T-helper 1 cell treated with Interleukin-12 subunit alpha and Interleukin-12 subunit beta and Interleukin-4 antibody, amounts not matched to agents 30 μg/mL and 1 μg/mL, for 36 hours (primary cell): Measurements from ENCODE around the gene MID1.

ENCODE experiments used
- H3K27ac Mint-ChIP-seq: one replicate; pipeline ENCODE4 v1.8.0; 2021; ENCODE audit warnings: mild to moderate bottlenecking, mixed read lengths
- H3K27me3 Mint-ChIP-seq: one replicate; pipeline ENCODE4 v1.8.0; 2021; ENCODE audit warnings: low read depth, mixed read lengths
- H3K36me3 Mint-ChIP-seq: one replicate; pipeline ENCODE4 v1.8.0; 2021; ENCODE audit warnings: low read depth, mixed read lengths
- H3K4me1 Mint-ChIP-seq: one replicate; pipeline ENCODE4 v1.8.0; 2021; ENCODE audit warnings: low read depth, mixed read lengths
- H3K4me3 Mint-ChIP-seq: one replicate; pipeline ENCODE4 v1.8.0; 2021; ENCODE audit warnings: mild to moderate bottlenecking, moderate library complexity, mixed read lengths
- H3K9me3 Mint-ChIP-seq: one replicate; pipeline ENCODE4 v1.8.0; 2021; ENCODE audit warnings: mixed read lengths

Gene MID1

DNA sequence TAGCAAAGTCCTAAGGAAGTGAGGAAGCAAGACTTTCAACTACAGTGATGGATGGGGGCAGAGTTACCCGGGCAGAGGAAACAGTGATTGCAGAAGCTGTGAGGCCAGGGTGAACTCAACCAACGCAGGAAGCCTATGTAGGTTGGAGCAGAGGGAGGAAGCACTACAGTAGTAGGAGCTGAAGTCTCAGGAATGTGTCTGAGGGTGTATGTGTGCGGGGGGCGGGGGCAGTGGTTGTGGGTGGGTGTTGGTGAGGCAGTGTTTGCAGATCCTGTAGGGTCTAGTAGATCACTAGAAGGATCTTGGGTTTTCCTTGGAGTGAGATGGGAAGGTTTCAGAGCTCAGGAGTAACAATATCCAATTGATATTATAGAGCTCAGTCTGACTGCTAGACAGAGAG lies 9.9 kb upstream of the MID1 start:
- H3K27ac Mint-ChIP-seq: no peak overlapping the region
- no peaks in the 10 kb centered on the region for H3K9me3 Mint-ChIP-seq
- no peaks in the 10 kb centered on the region for H3K36me3 Mint-ChIP-seq
- H3K27me3 Mint-ChIP-seq: peaks cover 3% of the 10 kb centered on the region
- no peaks in the 10 kb centered on the region for H3K4me1 Mint-ChIP-seq
- no peak overlapping the region for H3K4me3 Mint-ChIP-seq

DNA sequence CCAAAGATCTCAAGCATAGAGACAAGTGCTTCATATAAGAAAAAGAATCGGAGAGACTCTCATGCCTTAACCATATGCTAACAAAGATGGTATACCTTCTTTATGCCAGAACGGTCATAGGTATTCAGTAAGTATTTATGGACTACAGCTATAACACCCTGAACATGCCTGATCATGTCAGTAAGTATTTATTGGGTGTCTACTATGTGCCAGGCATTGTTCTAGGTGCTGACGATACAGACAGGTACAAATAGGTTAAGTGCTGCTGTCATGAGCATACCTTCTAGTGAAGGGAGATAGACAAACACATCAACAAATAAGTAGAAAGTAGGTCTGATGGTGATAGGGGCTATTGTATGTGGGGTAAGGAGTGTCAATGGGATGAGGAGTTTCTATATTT lies 9.5 kb upstream of the MID1 start:
- peaks cover 3% of the 10 kb centered on the region for H3K27me3 Mint-ChIP-seq
- no peaks in the 10 kb centered on the region for H3K36me3 Mint-ChIP-seq
- no peaks in the 10 kb centered on the region for H3K9me3 Mint-ChIP-seq
- H3K4me1 Mint-ChIP-seq: no peaks in the 10 kb centered on the region
- H3K27ac Mint-ChIP-seq: no peak overlapping the region
- H3K4me3 Mint-ChIP-seq: no peak overlapping the region

DNA sequence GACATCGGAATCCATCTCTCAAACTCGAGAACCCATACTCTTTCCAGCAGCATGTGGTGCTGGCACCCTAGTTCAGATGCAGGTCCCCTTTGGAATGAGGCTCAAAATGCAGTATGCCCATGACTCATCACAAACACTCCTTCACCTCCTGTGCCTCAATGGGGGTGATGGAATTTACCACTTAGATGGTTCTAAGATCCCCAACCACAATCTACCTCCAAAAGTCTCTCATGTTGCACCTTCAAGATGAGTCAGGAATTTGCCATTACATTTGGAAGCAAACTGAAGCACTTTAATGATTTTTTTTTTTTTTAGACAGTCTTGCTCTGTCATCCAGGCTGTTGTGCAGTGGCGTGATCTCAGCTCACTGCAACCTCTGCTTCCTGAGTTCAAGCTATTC lies 8.5 kb upstream of the MID1 start:
- no peak overlapping the region for H3K27ac Mint-ChIP-seq
- no peaks in the 10 kb centered on the region for H3K9me3 Mint-ChIP-seq
- no peaks in the 10 kb centered on the region for H3K36me3 Mint-ChIP-seq
- H3K4me1 Mint-ChIP-seq: no peaks in the 10 kb centered on the region
- H3K27me3 Mint-ChIP-seq: peaks cover 3% of the 10 kb centered on the region
- H3K4me3 Mint-ChIP-seq: no peak overlapping the region

DNA sequence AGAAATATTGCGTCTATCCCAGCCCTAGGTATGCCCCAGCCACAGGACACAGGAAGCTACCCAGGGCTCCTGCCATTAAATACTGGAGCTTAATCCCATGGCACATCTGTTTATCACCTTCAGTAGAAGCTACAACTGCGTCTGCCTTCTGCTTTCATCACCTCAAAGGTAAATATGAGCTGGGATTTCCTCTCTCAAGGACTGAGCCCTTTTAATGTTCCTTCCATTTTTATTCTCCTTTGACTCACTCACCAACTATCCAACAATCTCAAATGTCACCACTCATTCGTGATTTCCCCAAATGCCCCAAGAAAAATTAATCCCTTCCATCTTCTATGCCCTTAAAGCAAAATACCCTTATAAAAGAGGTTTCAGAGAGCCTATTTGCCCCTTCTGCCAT lies 1.8 kb upstream of the MID1 start:
- Mint-ChIP-seq H3K27me3 (peaks cover 30% of the 10 kb centered on the region), H3K9me3 (no peaks in the 10 kb centered on the region), H3K4me3 (no peak overlapping the region), H3K4me1 (peaks cover 8% of the 10 kb centered on the region), H3K27ac (no peak overlapping the region), H3K36me3 (no peaks in the 10 kb centered on the region)

DNA sequence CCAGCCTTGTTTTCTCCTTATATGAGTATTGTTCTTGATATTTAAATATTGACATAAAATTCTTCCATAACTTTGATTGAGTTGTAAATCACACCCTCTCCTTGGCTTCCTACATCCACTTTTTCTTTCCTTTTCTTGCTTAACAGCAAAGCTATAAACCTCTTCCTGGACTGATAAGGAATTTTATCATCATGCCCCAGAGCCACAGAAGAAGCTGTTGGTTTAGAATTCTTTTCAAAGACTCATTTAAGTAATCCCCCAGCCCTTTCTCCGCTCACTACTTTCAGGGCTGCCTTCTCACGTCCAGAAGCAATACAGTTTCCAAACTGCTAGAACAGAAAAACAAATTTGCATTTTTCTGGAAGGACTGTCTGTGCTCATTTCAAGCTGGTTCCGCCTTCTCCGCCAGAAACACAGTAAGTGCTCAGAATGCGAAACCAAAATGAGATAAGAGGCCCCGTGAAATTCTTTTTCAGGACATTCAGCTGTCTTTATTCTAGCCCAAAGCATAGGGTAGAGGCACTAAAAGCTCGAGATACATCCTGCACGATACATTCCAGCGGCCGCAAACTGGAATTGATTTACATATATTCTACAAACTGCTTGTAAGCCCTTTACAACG lies 849 bp downstream of the MID1 start:
- Mint-ChIP-seq H3K36me3 (no peaks in the 10 kb centered on the region), H3K27ac (no peak overlapping the region), H3K4me3 (no peak overlapping the region), H3K9me3 (no peaks in the 10 kb centered on the region), H3K4me1 (peaks cover 8% of the 10 kb centered on the region), H3K27me3 (peaks cover 36% of the 10 kb centered on the region)

DNA sequence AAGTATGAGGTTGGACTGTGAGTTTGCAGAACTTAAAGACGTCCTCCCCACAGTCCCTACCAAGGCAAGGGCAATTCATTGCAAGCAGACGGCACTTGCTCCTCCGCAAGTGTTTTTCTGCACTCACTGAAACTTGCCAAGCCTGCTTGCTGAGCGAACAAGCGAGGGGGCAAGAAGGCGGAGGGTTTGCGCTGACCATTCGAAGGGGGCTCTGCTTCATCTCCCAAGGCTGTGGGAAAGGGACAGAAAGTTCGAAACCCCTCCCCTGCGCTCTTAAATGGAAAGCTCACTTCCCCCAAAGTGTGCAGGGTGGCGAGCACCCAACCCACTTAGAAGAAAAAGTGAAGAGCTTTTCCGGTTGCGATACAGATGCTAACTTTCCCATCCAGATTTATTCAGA lies 1.4 kb downstream of the MID1 start:
- Mint-ChIP-seq H3K27ac (no peak overlapping the region), H3K27me3 (peaks cover 36% of the 10 kb centered on the region), H3K9me3 (no peaks in the 10 kb centered on the region), H3K4me1 (peaks cover 8% of the 10 kb centered on the region), H3K4me3 (no peak overlapping the region), H3K36me3 (no peaks in the 10 kb centered on the region)

DNA sequence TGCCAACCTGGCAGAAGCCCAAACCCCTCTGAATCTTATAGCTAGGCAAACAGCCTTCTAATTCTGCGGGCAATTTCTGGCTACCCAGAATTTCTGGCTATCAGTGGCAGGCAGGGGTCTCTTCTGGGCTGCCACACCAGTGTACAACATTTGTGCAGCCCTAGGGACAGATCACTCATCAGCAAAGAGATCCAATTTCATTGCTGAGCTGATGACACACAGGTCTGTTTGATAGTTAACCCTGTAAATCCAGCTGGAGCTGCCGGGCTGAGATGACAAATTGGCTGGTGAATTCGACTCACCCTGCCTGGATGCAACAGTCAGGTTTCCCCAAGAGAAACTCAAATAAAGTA lies 2.4 kb downstream of the MID1 start:
- Mint-ChIP-seq H3K36me3 (no peaks in the 10 kb centered on the region), H3K4me1 (peaks cover 8% of the 10 kb centered on the region), H3K9me3 (no peaks in the 10 kb centered on the region), H3K27me3 (peaks cover 36% of the 10 kb centered on the region), H3K27ac (no peak overlapping the region), H3K4me3 (no peak overlapping the region)

DNA sequence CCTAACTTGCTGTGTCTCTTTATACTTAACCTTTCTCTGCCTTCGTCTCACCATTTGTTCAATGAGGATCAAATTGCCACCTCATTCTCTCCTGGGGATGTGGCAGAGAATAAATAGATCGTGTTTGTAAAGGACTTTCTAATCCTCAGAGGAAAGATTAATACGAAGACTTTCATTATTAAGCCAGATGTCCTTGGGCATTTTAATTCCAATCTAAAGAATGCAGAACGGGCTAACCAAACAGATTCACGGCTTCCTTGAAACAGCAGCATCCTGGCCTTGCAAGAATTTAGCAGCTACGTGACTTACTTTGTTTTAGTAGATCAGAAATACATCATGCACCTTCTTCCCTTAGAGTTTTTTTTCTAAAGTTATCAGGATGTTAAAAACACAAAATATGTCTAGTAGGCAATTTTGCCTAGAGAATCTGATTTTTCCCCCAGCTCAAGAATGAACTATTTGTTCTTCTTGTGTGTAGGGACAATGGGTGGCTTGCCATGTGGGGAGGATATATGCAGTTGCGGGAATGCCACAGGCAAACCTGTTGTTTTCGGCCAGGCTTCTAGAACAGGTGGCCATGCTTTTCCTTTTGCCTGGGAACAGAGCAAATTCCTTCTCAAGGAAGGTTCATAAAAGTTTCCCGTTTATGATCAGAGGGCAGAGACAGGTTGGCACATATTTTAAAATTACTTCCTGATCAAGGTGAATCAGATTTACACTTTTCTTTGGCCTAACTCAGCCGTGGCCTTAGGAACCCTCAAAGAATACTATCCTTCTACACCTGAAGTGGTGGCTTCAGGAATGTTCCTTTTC lies 3.0 kb downstream of the MID1 start:
- Mint-ChIP-seq H3K27ac (no peak overlapping the region), H3K4me1 (peaks cover 8% of the 10 kb centered on the region), H3K36me3 (no peaks in the 10 kb centered on the region), H3K9me3 (no peaks in the 10 kb centered on the region), H3K27me3 (peaks cover 34% of the 10 kb centered on the region), H3K4me3 (no peak overlapping the region)

DNA sequence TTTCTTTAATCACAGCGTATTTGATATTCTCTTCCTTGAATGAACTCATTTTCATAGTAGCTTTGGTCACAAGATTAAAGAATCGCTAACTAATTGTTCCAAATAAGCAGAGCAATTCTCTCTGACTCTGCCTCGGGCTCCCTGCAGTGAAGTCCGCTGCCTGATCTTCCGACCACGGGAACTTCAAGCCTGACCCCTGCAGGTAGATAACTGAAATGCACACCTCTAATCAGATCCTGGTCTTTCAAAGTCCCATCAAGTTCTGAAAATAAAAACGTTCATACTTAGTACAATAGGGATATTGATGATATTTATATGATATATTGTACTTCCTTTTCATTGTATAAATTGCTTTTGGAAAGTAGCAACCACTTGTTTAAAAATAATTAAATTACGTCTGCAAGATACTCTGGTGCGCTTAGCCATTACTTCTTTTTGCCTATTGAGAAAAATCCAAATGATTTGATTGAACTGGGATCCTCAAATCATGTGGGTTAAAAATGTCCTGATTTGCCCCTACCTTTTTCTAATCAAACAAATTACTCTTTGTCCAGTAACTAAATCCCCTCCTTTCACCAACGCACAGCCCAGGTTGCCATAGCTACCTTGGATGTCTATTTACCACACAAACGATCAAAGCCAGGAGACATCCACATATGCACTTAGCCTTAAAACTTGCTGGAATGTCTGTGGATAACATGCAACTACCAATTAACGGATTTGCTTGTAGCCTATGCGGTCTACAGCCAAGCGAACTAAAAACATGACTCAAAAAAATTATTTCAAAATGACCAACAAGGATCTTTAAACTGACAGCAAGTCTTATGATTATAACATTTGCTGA lies 4.2 kb downstream of the MID1 start:
- Mint-ChIP-seq H3K9me3 (no peaks in the 10 kb centered on the region), H3K27me3 (peaks cover 31% of the 10 kb centered on the region), H3K4me3 (no peak overlapping the region), H3K27ac (no peak overlapping the region), H3K4me1 (peaks cover 8% of the 10 kb centered on the region), H3K36me3 (no peaks in the 10 kb centered on the region)

DNA sequence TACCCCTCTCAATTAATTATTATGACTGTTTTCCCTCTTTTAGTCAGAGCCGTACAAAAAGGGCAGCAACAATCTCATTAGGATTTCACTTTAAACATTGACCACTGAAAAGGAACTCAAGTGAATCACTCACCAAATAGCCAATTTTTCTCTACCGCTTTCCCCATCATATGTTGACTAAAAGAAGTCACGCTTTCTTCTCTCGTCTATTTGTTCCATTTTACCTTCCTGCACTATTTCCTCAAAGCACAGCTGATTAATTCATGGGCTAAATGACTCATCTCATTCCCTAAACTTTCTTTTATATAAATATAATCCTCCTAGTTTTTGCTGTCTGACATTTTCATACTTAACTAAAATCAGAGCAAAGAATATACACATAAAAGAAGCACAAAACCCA lies 8.2 kb downstream of the MID1 start:
- no peak overlapping the region for H3K27ac Mint-ChIP-seq
- H3K27me3 Mint-ChIP-seq: peaks cover 6% of the 10 kb centered on the region
- H3K9me3 Mint-ChIP-seq: no peaks in the 10 kb centered on the region
- H3K4me1 Mint-ChIP-seq: no peaks in the 10 kb centered on the region
- no peak overlapping the region for H3K4me3 Mint-ChIP-seq
- H3K36me3 Mint-ChIP-seq: no peaks in the 10 kb centered on the region

DNA sequence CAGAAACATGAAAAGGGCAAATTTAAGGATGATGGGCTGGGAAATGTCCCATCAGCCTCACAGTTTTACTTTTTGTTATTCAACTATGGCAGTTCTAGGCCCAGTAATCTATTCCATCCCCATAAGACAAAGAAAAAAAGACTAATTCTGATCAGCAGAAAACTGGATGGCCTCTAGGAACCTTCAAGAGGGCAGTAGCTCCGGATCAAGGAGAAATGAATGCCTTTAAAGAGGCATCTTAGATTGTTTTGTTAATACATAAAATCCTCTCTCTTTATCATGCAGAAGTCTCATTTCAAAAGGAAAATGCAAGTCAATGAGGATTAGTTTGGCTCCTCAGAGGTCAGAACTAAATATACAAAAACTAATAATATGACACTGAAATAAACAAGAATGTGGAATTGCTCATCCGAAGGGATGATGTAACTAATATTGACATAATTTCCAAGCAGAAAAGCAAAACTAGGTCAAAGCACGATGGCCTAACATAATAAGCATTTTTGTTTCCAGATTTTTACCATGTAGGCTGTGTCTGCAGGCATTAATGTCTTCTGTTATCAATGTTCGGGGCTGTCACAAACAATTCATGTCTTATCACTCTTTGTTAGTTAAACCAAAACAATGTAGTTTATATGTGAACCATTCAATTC lies 8.8 kb downstream of the MID1 start:
- Mint-ChIP-seq H3K27ac (no peak overlapping the region), H3K4me3 (no peak overlapping the region), H3K36me3 (no peaks in the 10 kb centered on the region), H3K27me3 (peaks cover 5% of the 10 kb centered on the region), H3K4me1 (no peaks in the 10 kb centered on the region), H3K9me3 (no peaks in the 10 kb centered on the region)

DNA sequence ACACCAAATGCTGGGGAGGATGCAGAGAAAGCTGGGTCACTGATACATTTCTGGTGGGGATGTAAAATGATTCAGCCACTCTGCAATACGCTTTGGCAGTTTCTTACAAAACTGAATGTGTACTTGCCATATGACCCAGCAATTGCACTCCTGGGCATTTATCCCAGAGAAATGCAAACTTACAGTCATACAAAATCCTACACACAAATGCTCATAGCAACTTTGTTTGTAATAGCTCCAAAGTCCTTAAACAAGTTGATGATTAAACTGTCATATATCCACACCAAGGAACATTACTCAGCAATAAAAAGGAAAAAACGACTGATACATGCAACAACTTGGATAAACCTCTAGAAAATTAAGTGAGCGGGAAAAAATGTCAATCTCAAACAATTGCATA lies 12.3 kb downstream of the MID1 start:
- Mint-ChIP-seq H3K4me3 (no peak overlapping the region), H3K27me3 (peaks cover 3% of the 10 kb centered on the region), H3K4me1 (no peaks in the 10 kb centered on the region), H3K9me3 (no peaks in the 10 kb centered on the region), H3K36me3 (no peaks in the 10 kb centered on the region), H3K27ac (no peak overlapping the region)

DNA sequence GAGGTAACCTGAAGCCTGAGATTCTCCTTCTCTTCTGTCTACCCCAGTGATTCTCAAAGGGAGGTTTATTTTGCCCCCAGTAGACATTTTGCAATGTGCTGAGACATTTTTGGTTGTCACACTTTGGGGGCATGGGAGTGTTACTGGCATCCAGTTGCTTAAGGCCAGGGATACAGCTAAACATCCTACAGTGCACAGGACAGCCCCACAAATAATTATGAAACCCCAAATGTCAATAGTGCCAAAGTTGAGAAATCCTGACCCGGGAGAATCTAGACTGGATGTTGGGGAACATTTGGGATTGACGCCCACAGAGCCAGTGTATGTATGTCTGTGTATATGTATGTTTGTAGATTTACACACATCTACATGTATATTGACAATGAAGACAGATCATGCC lies 13.2 kb downstream of the MID1 start:
- Mint-ChIP-seq H3K4me3 (no peak overlapping the region), H3K9me3 (no peaks in the 10 kb centered on the region), H3K36me3 (no peaks in the 10 kb centered on the region)

DNA sequence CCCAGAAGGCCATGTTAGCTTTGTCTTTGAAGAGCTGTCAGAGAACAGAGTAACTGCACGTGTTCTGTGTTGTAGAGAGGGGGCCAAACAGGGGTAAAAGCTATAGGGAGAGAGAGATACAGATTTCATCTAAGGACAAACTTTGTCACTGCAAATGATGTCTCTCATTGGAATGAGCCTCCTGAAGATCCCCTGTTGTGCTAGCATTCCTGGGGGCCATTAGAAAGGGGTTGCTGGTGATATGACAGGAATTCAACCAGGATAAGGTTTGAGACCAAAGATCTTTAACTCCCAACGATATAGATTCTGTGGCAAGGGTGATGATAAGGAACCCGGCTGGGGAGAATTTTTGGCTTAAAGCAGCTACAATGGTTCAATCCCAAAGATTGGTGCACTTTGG lies 16.8 kb downstream of the MID1 start:
- Mint-ChIP-seq H3K27ac (no peak overlapping the region), H3K4me1 (no peaks in the 10 kb centered on the region), H3K27me3 (peaks cover 4% of the 10 kb centered on the region), H3K36me3 (no peaks in the 10 kb centered on the region), H3K9me3 (no peaks in the 10 kb centered on the region), H3K4me3 (no peak overlapping the region)

More for the DNA sequence above, 13.2 kb downstream of the MID1 start:
- Mint-ChIP-seq H3K4me1 (no peaks in the 10 kb centered on the region), H3K27ac (no peak overlapping the region), H3K27me3 (peaks cover 4% of the 10 kb centered on the region)
